A204.1 (cell line): ENCODE data around the gene GALNT18.

Source experiments
- FAIRE-seq: peaks from 2 replicates; lab custom pipeline; 2012; peaks lifted over from hg19 to GRCh38; lab: Jason Lieb, UNC

The GALNT18 gene

GRCh38 chr11:11624204-11624603 lies 2.4 kb upstream of the GALNT18 start:
- no peak for FAIRE-seq

- no peak for FAIRE-seq
These were observed 967 bp upstream of the GALNT18 start for GRCh38 chr11:11622772-11623171.

GRCh38 chr11:11622340-11622706 lies 518 bp upstream of the GALNT18 start:
- no peak for FAIRE-seq

GRCh38 chr11:11620921-11621572 lies 758 bp downstream of the GALNT18 start:
- no peak for FAIRE-seq

GRCh38 chr11:11620173-11620920 lies 1.5 kb downstream of the GALNT18 start:
- no peak for FAIRE-seq

- no peak for FAIRE-seq
These were observed 2.8 kb downstream of the GALNT18 start for GRCh38 chr11:11618973-11619435.

- no peak for FAIRE-seq
These were observed 6.7 kb downstream of the GALNT18 start for GRCh38 chr11:11615086-11615485.

GRCh38 chr11:11612439-11612838 lies 9.4 kb downstream of the GALNT18 start:
- no peak for FAIRE-seq

GRCh38 chr11:11611381-11611780 lies 10.4 kb downstream of the GALNT18 start:
- no peak for FAIRE-seq

- FAIRE-seq, result no peak
These were observed 13.0 kb downstream of the GALNT18 start for GRCh38 chr11:11608783-11609232.

- no peak for FAIRE-seq
These were observed 14.0 kb downstream of the GALNT18 start for GRCh38 chr11:11607772-11608171.

GRCh38 chr11:11605821-11606450 lies 15.9 kb downstream of the GALNT18 start:
- FAIRE-seq, result no peak

- no peak for FAIRE-seq
These were observed 16.6 kb downstream of the GALNT18 start for GRCh38 chr11:11605181-11605580.

GRCh38 chr11:11604370-11604990 lies 17.3 kb downstream of the GALNT18 start:
- FAIRE-seq, result no peak

GRCh38 chr11:11602011-11602410 lies 19.8 kb downstream of the GALNT18 start:
- no peak for FAIRE-seq

GRCh38 chr11:11600288-11600687 lies 21.5 kb downstream of the GALNT18 start:
- FAIRE-seq, result no peak

GRCh38 chr11:11598243-11598642 lies 23.6 kb downstream of the GALNT18 start:
- no peak for FAIRE-seq

GRCh38 chr11:11594162-11594561 lies 27.6 kb downstream of the GALNT18 start:
- FAIRE-seq, result no peak

GRCh38 chr11:11592146-11592684 lies 29.6 kb downstream of the GALNT18 start:
- FAIRE-seq, result no peak

GRCh38 chr11:11589437-11589836 lies 32.4 kb downstream of the GALNT18 start:
- no peak for FAIRE-seq

- no peak for FAIRE-seq
These were observed 32.9 kb downstream of the GALNT18 start for GRCh38 chr11:11588891-11589290.

GRCh38 chr11:11588243-11588642 lies 33.6 kb downstream of the GALNT18 start:
- no peak for FAIRE-seq

- FAIRE-seq, result no peak
These were observed 34.7 kb downstream of the GALNT18 start for GRCh38 chr11:11587122-11587521.
